Esophagus muscularis mucosa (tissue), 4 donors: ENCODE measurements around the gene SMIM45.

ENCODE experiments used
- EP300 ChIP-seq: sonication (generic); formaldehyde crosslinking; IDR thresholded peaks from one replicate; pipeline ENCODE4 v1.6.1; 2017; ENCODE audit warnings: antibody characterized with exemption
- POLR2AphosphoS5 ChIP-seq, 2 donors: sonication (generic); formaldehyde crosslinking; IDR thresholded peaks; one replicate each; pipeline ENCODE4 v1.6.1; 2017; ENCODE audit warnings: antibody characterized with exemption in 2 of 2
- TF ChIP-seq, protein P1 (sequence below), 3 experiments: fragments of 200-600 bp in 2 of 3; fragments of 450-650 bp in 1 of 3; sonication (generic) in 2 of 3; IDR thresholded peaks; one replicate each; pipeline ENCODE4 v1.5.1; 2017 to 2019; ENCODE audit warnings: antibody characterized with exemption in 3 of 3, mild to moderate bottlenecking in 2 of 3, moderate library complexity in 1 of 3

DNA sequence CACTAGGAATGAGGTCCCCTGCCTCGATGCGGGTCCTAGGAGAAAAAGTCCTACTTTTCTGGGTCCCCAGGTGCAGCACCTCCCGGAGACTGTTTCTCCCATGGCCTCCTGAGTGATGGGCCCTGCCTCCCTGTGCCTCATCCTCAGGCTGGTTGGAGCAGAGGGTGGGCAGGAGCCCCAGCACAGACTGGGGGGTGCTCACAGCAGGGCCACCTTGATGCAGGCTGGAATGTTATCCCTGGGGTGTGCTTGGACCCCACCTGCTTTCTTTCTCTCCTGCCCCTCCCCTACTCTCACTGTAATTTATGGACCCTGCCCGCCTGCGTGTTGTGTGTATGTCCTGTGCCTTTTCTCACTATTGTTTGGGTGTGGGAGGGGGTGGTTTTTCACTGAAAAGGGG lies 45.1 kb upstream of the SMIM45 start:
- TF ChIP-seq, protein P1, sequence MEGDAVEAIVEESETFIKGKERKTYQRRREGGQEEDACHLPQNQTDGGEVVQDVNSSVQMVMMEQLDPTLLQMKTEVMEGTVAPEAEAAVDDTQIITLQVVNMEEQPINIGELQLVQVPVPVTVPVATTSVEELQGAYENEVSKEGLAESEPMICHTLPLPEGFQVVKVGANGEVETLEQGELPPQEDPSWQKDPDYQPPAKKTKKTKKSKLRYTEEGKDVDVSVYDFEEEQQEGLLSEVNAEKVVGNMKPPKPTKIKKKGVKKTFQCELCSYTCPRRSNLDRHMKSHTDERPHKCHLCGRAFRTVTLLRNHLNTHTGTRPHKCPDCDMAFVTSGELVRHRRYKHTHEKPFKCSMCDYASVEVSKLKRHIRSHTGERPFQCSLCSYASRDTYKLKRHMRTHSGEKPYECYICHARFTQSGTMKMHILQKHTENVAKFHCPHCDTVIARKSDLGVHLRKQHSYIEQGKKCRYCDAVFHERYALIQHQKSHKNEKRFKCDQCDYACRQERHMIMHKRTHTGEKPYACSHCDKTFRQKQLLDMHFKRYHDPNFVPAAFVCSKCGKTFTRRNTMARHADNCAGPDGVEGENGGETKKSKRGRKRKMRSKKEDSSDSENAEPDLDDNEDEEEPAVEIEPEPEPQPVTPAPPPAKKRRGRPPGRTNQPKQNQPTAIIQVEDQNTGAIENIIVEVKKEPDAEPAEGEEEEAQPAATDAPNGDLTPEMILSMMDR (IDR thresholded peaks at IDR 0.05): no peak
- no peak for TF ChIP-seq POLR2AphosphoS5 (IDR thresholded peaks at IDR 0.05)
- no peak for TF ChIP-seq EP300
